ENCODE measurements around the gene NR6A1. TPM values are rescaled to one million over a fixed set of nuclear protein-coding genes. Genes with fewer than 3 reads are reported as not detected.

Gene NR6A1
- total and polyA plus RNA-seq, 2 of the 8 experiments (the other 6 are each of a cell fraction or from before 2014, with no cell fraction given) = 93.2 to 237 TPM

- peak overlapping the region; percentile 24; the same call in 1 of the 2 replicates for H2BK15ac ChIP-seq (ENCODE audit: low read length)
- H3K4me3 ChIP-seq (ENCODE audit: extremely low read depth in 1 of 4, insufficient read depth in 2 of 4, low read depth in 3 of 4, low read length in 4 of 4) = peak overlapping the region; percentile 29 to 73 (median 52)
- CTCF ChIA-PET (ENCODE audit: partially characterized antibody) = interaction anchor here (0.6 to 17.6 kb wide), 13 partner anchors 11 to 221 kb away, joined by 3 to 1300 read pairs (median 5); partner anchors contain the start of genes ARPC5L, RPL35 and WDR38
- H2BK20ac ChIP-seq (ENCODE audit: low read length) = peak overlapping the region; percentile 67; the same call in 1 of the 2 replicates
- no peaks in the 10 kb centered on the region for H3K9me3 ChIP-seq (ENCODE audit: insufficient read depth in 2 of 2, low read depth in 1 of 2, low read length in 1 of 2)
- TF ChIP-seq BACH1 (IDR thresholded peaks at IDR 0.05; ENCODE audit: low read length) (no peak), CEBPB (IDR thresholded peaks at IDR 0.05; ENCODE audit: low read depth, low read length) (no peak), BRCA1 (IDR thresholded peaks at IDR 0.05; ENCODE audit: low read depth, low read length) (no peak), SIN3A (conservative IDR thresholded peaks at IDR 0.05 in 1 of 2, IDR thresholded peaks at IDR 0.05 in 1 of 2; ENCODE audit: low read depth in 1 of 2, low read length in 2 of 2) (no peak), RFX5 (IDR thresholded peaks at IDR 0.05; ENCODE audit: borderline replicate concordance, low read depth, low read length) (no peak), TBP (IDR thresholded peaks at IDR 0.05; ENCODE audit: low read depth, low read length) (no peak), KDM1A (IDR thresholded peaks at IDR 0.05; ENCODE audit: borderline replicate concordance, low read length) (peak; percentile 24; the same call in 1 of the 2 replicates), JUN (IDR thresholded peaks at IDR 0.05; ENCODE audit: low read depth, low read length) (no peak)
- no peak overlapping the region for H3K56ac ChIP-seq (replicated peaks; ENCODE audit: insufficient read length, low read depth, low read length)
- 33% methylated on average over 11 of the region's 12 CpGs; no CpG with 5 or more reads in 1 of the 2 experiments for WGBS, 2 experiments (ENCODE audit: extremely low coverage in 1 of 2, insufficient coverage in 1 of 2, insufficient read length in 1 of 2, insufficient replicate concordance in 2 of 2, low coverage in 1 of 2, low lambda C conversion rate in 2 of 2, missing lambda C conversion rate in 1 of 2)
- peak overlapping the region; percentile 65 to 76 for H3K4me2 ChIP-seq (ENCODE audit: insufficient read depth in 1 of 2, low read depth in 2 of 2, low read length in 2 of 2)
- peaks cover 0 to 10% (median 6%) of the 10 kb centered on the region in 4 experiments; a peak in 6 of 7 replicates for H3K27me3 ChIP-seq (replicated peaks in 1 of 4; ENCODE audit: control insufficient read depth in 3 of 4, extremely low read depth in 1 of 4, insufficient read depth in 3 of 4, low read length in 3 of 4)
- no peak overlapping the region for H3K27ac ChIP-seq (ENCODE audit: low read depth, low read length)
- POLR2A ChIA-PET (ENCODE audit: partially characterized antibody) = interaction anchor here (1.2 to 13.5 kb wide), 5 partner anchors 12 to 79 kb away, joined by 3 to 396 read pairs (median 4); partner anchors contain the start of genes ARPC5L, RPL35 and WDR38
- H3K18ac ChIP-seq (ENCODE audit: extremely low read depth, low read length) = peak overlapping the region; percentile 97
- no peak overlapping the region for H3K4ac ChIP-seq (replicated peaks; ENCODE audit: insufficient read length, low read depth, low read length)
- H3K79me2 ChIP-seq (ENCODE audit: control insufficient read depth in 1 of 2, insufficient read depth in 2 of 2, low read length in 2 of 2) = no peaks in the 10 kb centered on the region
- no peak overlapping the region for H3K23ac ChIP-seq (ENCODE audit: insufficient read length)
- H2AFZ ChIP-seq (ENCODE audit: low read length) = peak overlapping the region; percentile 94; the same call in 1 of the 2 replicates
- DNase-seq (ENCODE audit: low read depth in 1 of 2, low spot score in 2 of 2) = peak in 1 of 2 experiments; percentile 50
- no peak overlapping the region for H2BK120ac ChIP-seq (replicated peaks; ENCODE audit: low read depth, low read length)
- H2BK12ac ChIP-seq (ENCODE audit: low read depth, low read length) = peak overlapping the region; percentile 80; the same call in 1 of the 2 replicates
- H3K9ac ChIP-seq (replicated peaks in 1 of 4; ENCODE audit: extremely low read depth in 1 of 4, low read depth in 3 of 4, low read length in 3 of 4) = peak overlapping the region in 1 of 4 experiments; percentile 50; a peak in 1 of 7 replicates
- H3K4me1 ChIP-seq (replicated peaks in 1 of 4; ENCODE audit: control insufficient read depth in 3 of 4, insufficient read depth in 4 of 4, low read length in 3 of 4) = peaks cover 12 to 22% (median 17%) of the 10 kb centered on the region in 4 experiments
- H4K20me1 ChIP-seq (replicated peaks in 1 of 2; ENCODE audit: control insufficient read depth in 1 of 2, insufficient read depth in 2 of 2, low read length in 2 of 2) = no peaks in the 10 kb centered on the region
- no peak for FAIRE-seq
- H4K5ac ChIP-seq (ENCODE audit: insufficient read length, low read depth, low read length) = no peak overlapping the region
- H4K91ac ChIP-seq (replicated peaks; ENCODE audit: insufficient read length, low read length) = no peak overlapping the region
- H3K79me1 ChIP-seq (ENCODE audit: low read depth, low read length) = no peaks in the 10 kb centered on the region
- no peak overlapping the region for H2AK5ac ChIP-seq (ENCODE audit: low read depth, low read length)
- H2BK5ac ChIP-seq (ENCODE audit: low read depth, low read length) = peak overlapping the region; percentile 77; the same call in 1 of the 2 replicates
- no peak overlapping the region for H3K14ac ChIP-seq (ENCODE audit: insufficient read length)
- no peaks in the 10 kb centered on the region for H3K36me3 ChIP-seq (ENCODE audit: control insufficient read depth in 2 of 4, insufficient read depth in 4 of 4, low read length in 3 of 4)
- H4K8ac ChIP-seq (ENCODE audit: extremely low read depth, insufficient read depth, low read length) = no peak overlapping the region; the same call in 1 of the 2 replicates
- H3K23me2 ChIP-seq (ENCODE audit: low read depth, low read length) = peaks cover 6% of the 10 kb centered on the region; the same call in 1 of the 2 replicates
These were observed 5.5 kb upstream of the NR6A1 start for GRCh38 chr9:124776618-124776953.

All from H1 (cell line).